IPS-18c (cell line): ENCODE results near the gene RAB3GAP2.
"Not testable (repeated sequence)": the region's sequence is repeated elsewhere in the genome, so short reads cannot be mapped to it uniquely, and the experiment has no call there.

ENCODE experiments used
- H3K4me3 ChIP-seq: 2 replicates; pipeline ENCODE4 v1.7.0; 2013; ENCODE audit warnings: low read depth, mild to moderate bottlenecking, low read length, moderate library complexity; ENCODE audit not compliant: insufficient read depth
- H3K9me3 ChIP-seq: one replicate; pipeline ENCODE4 v1.6.1; 2013; ENCODE audit warnings: mild to moderate bottlenecking, low read length, moderate library complexity; ENCODE audit not compliant: control insufficient read depth, insufficient read depth

Gene RAB3GAP2

DNA sequence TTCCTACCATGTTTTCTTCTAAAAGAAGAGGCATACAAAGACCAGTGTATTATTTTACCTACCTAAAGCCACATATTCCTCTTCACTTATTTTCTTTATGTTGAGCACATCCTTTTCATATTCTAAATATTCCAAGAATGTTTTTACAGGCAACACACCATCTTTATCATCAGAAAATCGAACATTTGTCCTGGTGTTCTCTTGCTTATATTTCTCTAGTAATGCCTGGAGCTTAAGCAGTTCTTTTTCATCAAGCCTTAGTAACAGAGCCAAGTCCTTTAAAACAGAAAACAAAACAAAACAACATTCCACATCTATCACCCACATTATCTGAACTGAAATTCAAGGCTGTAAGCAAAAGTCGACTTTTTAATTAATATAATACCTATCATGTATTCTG lies 89.6 kb downstream of the RAB3GAP2 start:
- Histone ChIP-seq H3K9me3 (no peaks in the 10 kb centered on the region), H3K4me3 (no peak overlapping the region)

DNA sequence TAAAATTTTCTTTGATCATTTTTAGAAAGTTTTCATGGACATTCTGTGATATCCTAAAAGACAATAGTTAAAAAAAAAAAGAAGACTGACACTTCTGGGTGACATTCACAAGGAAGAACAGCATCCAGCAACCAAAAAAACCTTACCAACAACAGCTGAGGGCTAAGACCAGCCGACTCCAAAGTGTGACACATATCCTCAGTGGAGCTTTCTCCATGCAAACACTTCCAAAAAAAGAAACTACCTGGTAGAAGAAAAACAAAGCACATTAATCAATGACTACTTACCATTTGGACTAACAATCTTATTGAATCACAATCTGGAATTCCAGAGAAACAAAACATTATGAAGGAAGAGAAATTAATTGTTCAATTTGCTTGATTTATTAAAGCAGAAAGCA lies 90.1 kb downstream of the RAB3GAP2 start:
- H3K9me3 ChIP-seq, result no peaks in the 10 kb centered on the region
- no peak overlapping the region for H3K4me3 ChIP-seq

DNA sequence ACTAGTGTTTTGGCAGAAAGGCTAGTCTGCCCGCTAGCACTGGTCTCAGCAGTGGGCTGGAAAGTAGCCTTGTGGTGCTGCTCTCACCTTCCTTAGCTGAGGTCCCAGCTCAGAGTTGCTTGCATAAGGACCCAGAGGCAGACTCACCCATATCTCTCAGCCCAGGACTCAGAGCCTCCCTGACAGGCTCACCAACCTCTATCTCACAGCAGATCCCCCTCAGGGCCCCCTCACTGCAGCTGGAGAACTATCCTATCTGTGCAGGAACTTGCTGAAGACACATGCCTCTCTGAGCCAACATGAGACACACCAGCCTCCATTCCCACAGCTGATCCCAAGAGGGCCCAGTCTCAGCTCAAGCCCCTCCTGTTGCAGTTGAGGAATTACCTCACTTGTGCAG lies 95.7 kb downstream of the RAB3GAP2 start:
- Histone ChIP-seq H3K4me3 (no peak overlapping the region), H3K9me3 (no peaks in the 10 kb centered on the region)

DNA sequence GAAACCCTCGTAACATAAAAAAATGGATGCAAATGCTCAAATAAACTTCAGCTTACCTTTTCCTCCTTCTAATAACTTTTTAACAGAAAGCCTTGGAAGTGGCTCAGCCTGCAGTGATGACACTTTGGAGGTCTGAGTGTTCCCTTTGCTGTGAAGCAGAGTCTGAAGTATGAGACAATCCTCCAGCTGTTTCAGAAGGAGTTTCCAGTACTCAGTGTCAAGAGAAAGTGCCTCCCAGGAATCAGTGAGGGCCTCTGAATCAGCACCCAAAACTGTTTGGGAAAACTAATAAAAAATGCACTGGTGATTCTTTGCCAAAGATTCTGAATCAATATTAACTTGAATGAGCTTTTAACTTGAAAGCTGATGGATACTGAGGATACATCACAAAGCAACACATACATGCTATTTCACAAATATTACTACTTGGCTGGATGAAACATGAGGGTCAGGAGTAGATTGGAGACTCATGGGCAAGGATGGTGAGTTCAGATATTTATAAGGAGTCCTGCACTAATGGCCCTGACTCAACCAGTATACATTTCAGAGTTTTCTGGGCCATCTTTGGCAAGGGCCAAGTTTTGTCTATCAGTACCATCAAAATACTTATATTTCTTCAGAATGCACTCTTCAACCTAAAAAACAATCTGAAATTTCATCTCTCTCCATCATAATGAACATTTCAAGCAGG lies 101.3 kb downstream of the RAB3GAP2 start:
- no peak overlapping the region for H3K4me3 ChIP-seq
- H3K9me3 ChIP-seq, result no peaks in the 10 kb centered on the region

DNA sequence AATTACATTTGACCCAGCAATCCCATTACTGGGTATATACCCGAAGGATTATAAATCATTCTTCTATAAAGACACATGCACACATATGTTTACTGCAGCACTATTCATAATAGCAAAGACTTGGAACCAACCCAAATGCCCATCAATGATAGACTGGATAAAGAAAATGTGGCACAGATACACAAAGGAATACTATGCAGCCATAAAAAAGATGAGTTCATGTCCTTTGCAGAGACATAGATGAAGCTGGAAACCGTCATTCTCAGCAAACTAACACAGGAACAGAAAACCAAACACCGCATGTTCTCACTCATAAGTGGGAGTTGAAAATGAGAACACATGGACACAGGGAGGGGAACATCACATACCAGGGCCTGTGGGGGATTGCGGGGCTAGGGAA lies 102.4 kb downstream of the RAB3GAP2 start:
- H3K9me3 ChIP-seq, result not testable (repeated sequence)

DNA sequence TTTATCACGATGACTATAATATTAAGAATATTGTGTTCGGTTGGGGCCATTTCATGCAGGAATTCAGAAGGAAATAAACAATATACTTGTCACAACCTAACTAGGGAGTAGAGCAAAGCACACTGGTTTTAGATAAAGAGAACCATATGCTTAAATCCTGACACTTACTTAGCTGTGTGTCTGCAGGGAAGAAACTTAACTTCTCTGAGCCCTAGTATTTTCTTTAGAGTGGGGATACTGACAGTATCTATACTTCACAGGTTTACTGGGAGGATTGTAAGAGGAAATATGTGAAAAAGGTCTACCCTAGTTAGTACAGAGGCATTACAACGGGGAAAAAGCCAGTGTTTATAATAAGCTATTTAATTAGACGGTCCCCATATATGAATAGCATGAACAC lies 105.4 kb downstream of the RAB3GAP2 start:
- Histone ChIP-seq H3K4me3 (no peak overlapping the region), H3K9me3 (no peaks in the 10 kb centered on the region)

More for the DNA sequence above, 102.4 kb downstream of the RAB3GAP2 start:
- H3K4me3 ChIP-seq, result not testable (repeated sequence)

DNA sequence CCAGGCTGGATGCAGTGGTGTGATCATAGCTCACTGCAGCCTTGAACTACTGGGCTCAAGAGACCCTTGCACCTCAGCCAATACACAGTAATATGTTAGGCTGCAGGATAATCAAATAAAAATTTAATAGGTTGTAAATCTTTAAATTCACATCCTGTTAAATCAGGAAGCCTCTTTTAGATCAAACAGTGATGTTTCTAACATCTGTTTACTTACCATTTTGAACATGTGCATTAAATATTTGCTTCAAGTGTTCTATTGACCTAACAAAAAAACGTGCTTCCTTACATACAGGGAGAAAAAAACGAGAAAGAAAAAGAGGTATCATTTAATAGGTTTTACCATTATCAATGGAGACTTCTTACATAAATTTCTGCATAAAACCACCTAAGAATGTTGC lies 107.7 kb downstream of the RAB3GAP2 start:
- Histone ChIP-seq H3K4me3 (no peak overlapping the region), H3K9me3 (no peaks in the 10 kb centered on the region)

DNA sequence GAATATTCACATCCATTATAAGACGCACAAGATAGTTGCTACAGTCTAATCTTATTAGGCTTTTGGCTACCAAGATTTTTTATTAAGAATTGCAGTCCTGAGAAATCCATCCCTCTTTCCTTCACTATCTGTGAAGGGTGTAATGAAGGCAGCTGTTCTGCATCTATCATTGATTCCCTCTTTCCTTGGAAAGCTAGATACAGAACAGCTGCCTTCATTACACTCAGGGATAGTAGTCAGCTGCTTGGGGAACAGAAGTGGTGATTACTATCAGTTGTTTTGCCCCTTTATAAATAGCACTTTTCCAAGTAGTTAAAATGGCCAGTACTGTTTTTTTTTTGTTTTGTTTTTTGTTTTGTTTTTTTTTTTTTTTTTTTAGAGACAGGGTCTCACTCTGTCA lies 108.1 kb downstream of the RAB3GAP2 start:
- Histone ChIP-seq H3K4me3 (no peak overlapping the region), H3K9me3 (no peaks in the 10 kb centered on the region)

DNA sequence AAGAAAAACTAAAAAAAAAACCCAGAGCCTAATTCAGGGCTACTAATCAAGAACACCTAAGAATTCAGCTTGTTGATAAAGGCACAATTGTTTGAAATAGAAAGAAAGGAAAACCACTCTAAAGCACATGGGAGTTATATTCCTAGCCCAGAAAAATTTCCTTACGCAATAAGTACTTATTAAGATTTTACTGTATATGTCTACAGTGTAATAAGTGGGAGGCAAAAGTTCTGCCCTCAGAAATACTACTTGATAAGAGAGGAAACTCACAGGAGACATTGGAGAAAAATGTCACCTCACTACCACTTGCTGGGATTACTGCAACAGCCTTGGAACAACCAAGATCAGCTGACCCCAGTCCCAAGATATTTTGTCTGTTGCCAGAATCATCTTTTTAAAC lies 112.2 kb downstream of the RAB3GAP2 start:
- H3K4me3 ChIP-seq, result no peak overlapping the region
- no peaks in the 10 kb centered on the region for H3K9me3 ChIP-seq

DNA sequence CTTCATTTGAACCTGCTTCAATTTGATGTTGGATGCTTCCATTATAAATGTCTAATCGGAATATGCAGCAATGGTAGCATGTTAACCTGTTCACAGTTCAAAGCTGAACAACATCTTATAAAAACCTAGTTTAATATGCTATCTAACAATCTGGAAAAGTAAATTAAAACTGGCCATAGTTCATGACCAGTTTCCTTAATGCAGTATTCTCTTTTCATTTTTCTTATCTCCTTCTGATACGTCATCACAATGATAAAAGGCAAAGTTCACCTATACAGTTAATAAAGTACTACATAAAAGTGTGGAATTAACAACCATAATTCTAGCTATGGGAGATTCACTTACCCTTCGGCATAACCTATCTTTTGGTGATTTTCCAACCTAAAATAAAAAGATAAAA lies 113.2 kb downstream of the RAB3GAP2 start:
- Histone ChIP-seq H3K9me3 (no peaks in the 10 kb centered on the region), H3K4me3 (no peak overlapping the region)

DNA sequence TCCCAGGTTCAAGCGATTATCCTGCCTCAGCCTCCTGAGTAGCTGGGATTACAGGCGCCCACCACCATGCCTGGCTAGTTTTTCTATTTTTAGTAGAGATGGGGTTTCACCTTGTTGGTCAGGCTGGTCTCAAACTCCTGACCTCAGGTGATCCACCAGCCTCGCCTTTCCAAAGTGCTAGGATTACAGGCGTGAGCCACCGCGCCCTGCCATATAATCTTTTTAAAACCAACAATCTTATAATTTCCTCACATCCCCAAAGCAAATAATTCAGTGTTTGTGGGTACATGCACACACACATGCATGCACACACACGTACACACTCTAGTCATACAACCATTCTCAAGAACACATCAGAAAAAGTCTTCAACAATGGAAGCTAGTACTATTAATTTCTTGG lies 113.7 kb downstream of the RAB3GAP2 start:
- H3K9me3 ChIP-seq, H3K4me3 ChIP-seq: not testable (repeated sequence)

DNA sequence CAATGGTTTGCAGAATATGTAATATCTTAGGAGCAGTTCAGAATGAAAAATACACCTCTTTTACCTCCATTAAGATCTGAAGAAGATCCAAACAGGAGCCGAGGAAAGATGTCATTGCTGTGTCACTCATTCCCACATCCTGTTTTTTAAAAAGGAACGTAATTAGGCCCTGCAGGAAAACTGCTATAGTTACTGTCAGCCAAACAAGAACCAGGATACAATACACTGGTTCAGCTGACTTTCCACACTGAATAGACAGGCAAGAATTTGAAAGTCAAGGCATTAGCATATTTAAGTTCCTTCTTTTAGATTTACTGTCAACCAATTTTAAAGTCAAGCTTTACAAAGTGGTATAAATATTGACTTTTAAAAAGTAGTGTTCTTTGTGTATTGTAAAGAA lies 114.5 kb downstream of the RAB3GAP2 start:
- H3K9me3 ChIP-seq, result no peaks in the 10 kb centered on the region
- no peak overlapping the region for H3K4me3 ChIP-seq

DNA sequence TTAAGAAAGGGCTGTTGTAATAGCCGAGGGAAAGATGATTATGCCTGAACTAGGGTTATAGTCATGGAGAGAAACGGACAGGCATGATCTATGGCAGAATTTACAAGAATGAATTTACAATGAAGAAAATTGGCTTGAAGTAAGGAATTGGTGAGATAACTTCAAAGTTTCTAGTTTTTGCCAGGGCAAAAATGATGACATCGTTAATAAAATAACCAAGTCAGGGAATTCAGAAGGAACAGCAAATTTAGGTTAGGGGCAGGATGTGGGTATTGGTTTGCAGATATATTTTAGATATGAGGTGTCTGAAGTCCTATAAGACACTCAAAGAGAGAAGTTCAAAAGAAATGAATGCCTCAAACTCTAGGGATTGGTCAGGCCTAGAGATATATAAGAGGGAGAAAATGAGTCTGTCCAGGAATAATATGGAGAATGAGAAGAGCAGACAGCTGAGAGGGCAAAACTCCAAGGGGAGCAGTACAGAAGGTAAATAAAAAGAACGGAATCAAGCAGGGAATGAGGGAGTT lies 115.6 kb downstream of the RAB3GAP2 start:
- Histone ChIP-seq H3K4me3 (no peak overlapping the region), H3K9me3 (no peaks in the 10 kb centered on the region)

DNA sequence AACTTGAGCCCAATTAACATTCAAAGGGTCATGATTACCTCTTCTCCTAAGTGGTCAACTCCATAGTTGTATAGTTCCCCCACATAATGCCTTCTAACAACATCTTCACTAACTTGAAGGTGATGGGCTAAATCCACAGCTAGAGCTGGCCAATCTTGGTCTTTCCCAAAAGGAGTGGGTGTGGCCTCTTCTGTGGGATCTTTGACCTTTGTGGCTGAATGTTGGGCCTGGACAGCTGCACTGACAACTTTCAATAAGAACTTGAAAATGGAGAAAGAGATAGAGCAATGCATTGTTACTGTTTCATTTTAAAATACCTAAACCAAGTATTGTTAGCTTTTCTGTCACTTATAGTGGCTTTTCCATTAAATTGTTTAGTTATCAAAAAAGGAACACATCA lies 119.1 kb downstream of the RAB3GAP2 start:
- Histone ChIP-seq H3K4me3 (no peak overlapping the region), H3K9me3 (no peaks in the 10 kb centered on the region)

DNA sequence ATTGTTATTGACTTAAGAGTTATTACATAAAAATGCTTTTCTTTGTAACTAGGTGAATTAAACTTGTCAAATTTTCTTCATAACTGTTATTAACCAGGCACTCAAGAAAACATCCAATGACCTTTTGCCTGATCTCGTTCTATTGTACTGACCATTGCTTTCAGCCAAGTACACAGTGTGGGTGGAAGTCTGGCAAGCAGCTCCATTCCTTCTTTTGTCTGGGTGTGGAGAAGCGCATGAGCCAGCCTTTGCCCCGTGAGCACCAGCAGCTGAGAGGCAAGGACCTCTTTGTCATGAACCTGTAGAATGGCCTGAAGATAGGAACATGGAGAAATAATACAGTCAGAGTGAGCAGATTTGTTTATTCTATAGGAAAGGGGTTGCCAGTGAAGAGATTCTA lies 120.8 kb downstream of the RAB3GAP2 start:
- no peaks in the 10 kb centered on the region for H3K9me3 ChIP-seq
- no peak overlapping the region for H3K4me3 ChIP-seq

DNA sequence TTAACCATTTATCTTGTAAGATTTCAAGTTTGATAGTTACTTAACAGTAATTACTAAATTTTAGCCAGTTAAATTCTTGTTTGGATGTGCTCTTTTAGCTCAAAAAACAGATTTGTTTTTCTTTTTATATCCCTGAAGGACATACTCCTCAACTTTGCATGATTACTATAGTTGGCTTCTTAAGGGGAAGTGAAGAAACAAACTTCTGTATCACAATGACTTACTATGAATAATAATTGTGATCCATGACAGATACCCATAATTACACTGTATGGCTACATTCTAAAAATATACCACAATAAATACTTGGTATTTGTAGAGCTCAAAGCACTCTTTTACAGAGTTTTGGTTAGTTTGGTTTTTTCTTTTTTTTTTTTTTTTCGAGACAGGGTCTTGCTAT lies 122.5 kb downstream of the RAB3GAP2 start:
- H3K4me3 ChIP-seq, result no peak overlapping the region
- no peaks in the 10 kb centered on the region for H3K9me3 ChIP-seq

DNA sequence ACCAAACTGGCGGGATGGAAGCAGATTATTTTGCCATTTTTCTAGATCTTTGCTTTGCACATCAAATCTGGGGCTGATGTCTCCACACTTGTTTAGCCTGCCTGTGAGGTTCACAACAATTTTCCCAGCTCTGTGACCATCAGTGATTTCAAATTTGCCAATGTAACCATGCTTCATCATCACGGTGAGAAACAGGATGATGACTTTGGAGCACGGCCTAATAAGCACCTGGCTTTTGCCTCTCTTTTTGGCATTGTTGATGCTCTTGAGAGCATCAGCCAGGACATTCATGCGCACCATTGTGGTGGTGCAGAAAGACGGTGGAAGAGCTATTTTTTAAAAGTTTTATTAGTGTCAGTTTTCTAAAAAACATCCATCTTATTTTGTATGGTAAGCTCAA lies 128.2 kb downstream of the RAB3GAP2 start:
- Histone ChIP-seq H3K9me3 (no peaks in the 10 kb centered on the region), H3K4me3 (no peak overlapping the region)

DNA sequence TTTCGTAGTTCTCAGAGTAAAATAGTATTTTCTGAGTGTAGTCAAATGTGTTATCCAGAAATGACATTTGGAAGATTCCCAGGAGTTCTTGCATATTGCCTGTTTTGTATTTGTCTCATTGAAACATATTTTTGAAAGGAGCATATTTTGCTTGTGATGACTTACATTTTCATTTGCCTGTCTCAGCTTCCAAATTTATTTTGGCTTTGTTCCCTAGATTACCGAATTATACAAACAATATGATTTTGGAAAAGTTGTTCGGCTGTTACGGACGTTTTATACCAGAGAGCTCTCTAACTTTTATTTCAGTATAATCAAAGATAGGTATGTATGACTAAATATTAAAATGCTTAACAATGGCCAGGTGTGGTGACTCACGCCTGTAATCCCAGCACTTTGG lies 132.3 kb downstream of the RAB3GAP2 start:
- Histone ChIP-seq H3K9me3 (no peaks in the 10 kb centered on the region), H3K4me3 (no peak overlapping the region)
